Ectodermal cell (in vitro differentiated cells): ENCODE measurements around the gene SLC37A3.

Experiments
- H3K27ac ChIP-seq: 2 replicates; pipeline ENCODE4 v1.7.0; 2013; ENCODE audit warnings: mild to moderate bottlenecking, low read depth, low read length; ENCODE audit not compliant: insufficient read depth, poor library complexity, severe bottlenecking
- H3K27me3 ChIP-seq: 2 replicates; pipeline ENCODE4 v1.7.0; 2013; ENCODE audit warnings: mild to moderate bottlenecking, low read length; ENCODE audit not compliant: insufficient read depth, control insufficient read depth, poor library complexity, severe bottlenecking
- H3K36me3 ChIP-seq: one replicate; pipeline ENCODE4 v1.7.0; 2013; ENCODE audit warnings: low read length; ENCODE audit not compliant: control insufficient read depth, insufficient read depth
- H3K4me1 ChIP-seq: one replicate; pipeline ENCODE4 v1.7.0; 2013; ENCODE audit warnings: low read length; ENCODE audit not compliant: control insufficient read depth, insufficient read depth
- H3K4me3 ChIP-seq: 2 replicates; pipeline ENCODE4 v1.7.0; 2013; ENCODE audit warnings: low read depth, low read length, control low read depth; ENCODE audit not compliant: insufficient read depth
- H3K9me3 ChIP-seq: 2 replicates; pipeline ENCODE4 v1.7.0; 2013; ENCODE audit warnings: mild to moderate bottlenecking, low read length, moderate library complexity; ENCODE audit not compliant: control insufficient read depth
- whole genome bisulfite sequencing, 2 experiments: methylation state at CpG; one replicate each; pipeline ENCODE4 v1.1.7; 2013; ENCODE audit warnings: missing lambda C conversion rate in 2 of 2; 5-methylcytosine and 5-hydroxymethylcytosine counted together

SLC37A3 gene

GRCh38 chr7:140402178-140402835 is 4.0 kb upstream of the SLC37A3 start:
- Histone ChIP-seq H3K4me1 (peaks cover 5% of the 10 kb centered on the region), H3K9me3 (no peaks in the 10 kb centered on the region), H3K27me3 (no peaks in the 10 kb centered on the region), H3K36me3 (no peaks in the 10 kb centered on the region), H3K4me3 (no peak overlapping the region), H3K27ac (no peak overlapping the region)
- WGBS, 2 experiments: 77 to 85% methylated on average over 2 of the region's 2 CpGs

DNA sequence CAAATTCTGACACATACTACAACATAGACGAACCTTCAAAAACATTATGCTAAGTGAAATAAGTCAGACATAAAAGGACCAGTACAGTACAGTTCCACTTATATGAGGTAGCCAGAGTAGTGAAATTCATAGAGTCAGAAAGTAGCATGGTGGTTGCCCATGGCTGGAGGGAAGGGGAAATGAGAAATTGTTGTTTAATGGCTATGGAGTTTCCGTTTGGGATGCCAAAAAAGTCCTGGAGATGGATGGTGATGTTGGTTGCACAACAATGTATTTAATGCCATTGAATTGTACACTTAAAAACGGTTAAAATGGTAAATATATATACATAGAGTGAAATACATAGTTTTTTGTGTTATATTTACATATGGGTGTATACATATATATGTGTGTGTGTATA is 2.1 kb upstream of the SLC37A3 start:
- WGBS, 2 experiments: 94 to 96% methylated on average over 1 to 2 of the region's 3 CpGs
- H3K36me3 ChIP-seq: no peaks in the 10 kb centered on the region
- H3K27ac ChIP-seq: no peak overlapping the region
- H3K27me3 ChIP-seq: no peaks in the 10 kb centered on the region
- H3K4me3 ChIP-seq: no peak overlapping the region
- no peaks in the 10 kb centered on the region for H3K9me3 ChIP-seq
- H3K4me1 ChIP-seq: peaks cover 5% of the 10 kb centered on the region

- H3K27ac ChIP-seq: no peak overlapping the region
- no peaks in the 10 kb centered on the region for H3K9me3 ChIP-seq
- H3K36me3 ChIP-seq: no peaks in the 10 kb centered on the region
- H3K4me3 ChIP-seq: no peak overlapping the region
- H3K4me1 ChIP-seq: no peaks in the 10 kb centered on the region
- no peaks in the 10 kb centered on the region for H3K27me3 ChIP-seq
- 87 to 90% methylated on average over 10 of the region's 10 CpGs for WGBS, 2 experiments
These were observed 491 bp upstream of the SLC37A3 start for GRCh38 chr7:140398821-140399220.

DNA sequence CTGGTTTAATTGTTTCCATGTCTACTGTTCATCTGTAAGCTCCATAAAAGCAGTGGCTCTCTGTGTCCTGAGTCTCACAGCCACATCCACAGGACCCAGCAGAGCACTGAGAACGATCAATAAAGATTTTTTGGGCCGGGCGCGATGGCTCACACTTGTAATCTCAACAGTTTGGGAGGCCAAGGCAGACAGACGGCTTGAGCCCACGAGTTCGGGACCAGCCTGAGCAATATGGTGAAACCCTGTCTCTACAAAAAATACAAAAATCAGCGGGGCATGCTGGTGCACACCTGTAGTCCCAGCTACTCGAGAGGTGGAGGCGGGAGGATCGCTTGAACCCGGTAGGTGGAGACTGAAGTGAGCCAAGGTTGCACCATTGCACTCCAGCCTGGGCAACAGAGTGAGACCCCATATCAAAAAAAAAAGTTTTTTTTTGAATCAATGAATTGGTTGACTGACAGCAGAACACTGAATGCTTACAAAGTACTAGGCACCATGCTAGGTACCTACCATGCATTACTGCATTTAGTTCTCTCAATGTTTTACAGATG is 4.5 kb downstream of the SLC37A3 start:
- no peaks in the 10 kb centered on the region for H3K36me3 ChIP-seq
- no peak overlapping the region for H3K27ac ChIP-seq
- 92 to 95% methylated on average over 12 of the region's 12 CpGs for WGBS, 2 experiments
- H3K27me3 ChIP-seq: no peaks in the 10 kb centered on the region
- H3K4me3 ChIP-seq: no peak overlapping the region
- H3K9me3 ChIP-seq: no peaks in the 10 kb centered on the region
- no peaks in the 10 kb centered on the region for H3K4me1 ChIP-seq

DNA sequence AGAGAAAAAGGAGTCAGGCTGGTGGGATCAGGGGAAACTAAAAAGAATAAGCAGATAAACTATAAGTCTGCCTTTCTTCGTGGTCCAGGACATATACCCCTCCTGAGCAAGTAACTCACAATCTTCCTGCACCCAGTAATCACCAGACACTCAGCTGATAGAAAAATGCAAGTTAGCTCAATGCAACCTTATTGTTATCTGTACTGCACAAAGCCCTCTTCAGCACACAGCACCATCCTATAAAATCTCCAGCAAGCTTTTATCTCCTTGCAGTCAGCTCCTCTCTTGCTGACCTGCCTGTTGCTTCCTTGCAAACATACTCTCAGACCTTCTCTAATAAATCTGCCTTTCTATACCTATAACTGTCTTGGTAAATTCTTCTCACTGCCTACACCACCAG is 6.7 kb downstream of the SLC37A3 start:
- 90 to 92% methylated on average over 1 of the region's 1 CpG for WGBS, 2 experiments
- Histone ChIP-seq H3K9me3 (no peaks in the 10 kb centered on the region), H3K4me3 (no peak overlapping the region), H3K4me1 (no peaks in the 10 kb centered on the region), H3K27ac (no peak overlapping the region), H3K36me3 (no peaks in the 10 kb centered on the region), H3K27me3 (no peaks in the 10 kb centered on the region)

GRCh38 chr7:140390466-140391190 is 7.7 kb downstream of the SLC37A3 start:
- no peak overlapping the region for H3K27ac ChIP-seq
- no peaks in the 10 kb centered on the region for H3K36me3 ChIP-seq
- H3K4me3 ChIP-seq: no peak overlapping the region
- no peaks in the 10 kb centered on the region for H3K9me3 ChIP-seq
- H3K27me3 ChIP-seq: no peaks in the 10 kb centered on the region
- 92 to 96% methylated on average over 8 of the region's 8 CpGs for WGBS, 2 experiments
- H3K4me1 ChIP-seq: no peaks in the 10 kb centered on the region

DNA sequence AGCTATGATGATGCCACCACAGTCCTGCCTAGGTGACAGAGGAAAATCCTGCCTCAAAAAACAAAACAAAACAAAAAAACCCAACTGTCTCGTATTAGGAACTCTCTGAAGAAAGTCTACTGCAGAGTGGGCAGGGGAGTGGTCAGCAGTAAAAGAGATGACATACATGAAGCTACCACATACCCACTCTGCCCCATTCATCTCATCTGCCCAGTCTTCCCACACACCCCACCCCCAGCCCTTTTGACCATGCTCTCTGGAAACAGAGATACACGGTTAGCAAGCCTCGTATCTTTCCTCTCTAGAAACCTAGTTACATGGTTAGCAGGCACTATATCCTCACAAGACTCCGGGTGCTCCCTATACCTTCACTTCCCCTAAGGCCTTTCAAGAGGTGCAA is 8.3 kb downstream of the SLC37A3 start:
- 87 to 91% methylated on average over 4 of the region's 4 CpGs for whole genome bisulfite sequencing, 2 experiments

GRCh38 chr7:140389445-140389844 is 8.9 kb downstream of the SLC37A3 start:
- Histone ChIP-seq H3K27ac (no peak overlapping the region), H3K9me3 (no peaks in the 10 kb centered on the region), H3K4me3 (no peak overlapping the region), H3K36me3 (no peaks in the 10 kb centered on the region), H3K4me1 (no peaks in the 10 kb centered on the region), H3K27me3 (no peaks in the 10 kb centered on the region)
- 74 to 78% methylated on average over 10 of the region's 10 CpGs for WGBS, 2 experiments

More for the DNA sequence above, 8.3 kb downstream of the SLC37A3 start:
- H3K27ac ChIP-seq: no peak overlapping the region
- H3K9me3 ChIP-seq: no peaks in the 10 kb centered on the region
- no peaks in the 10 kb centered on the region for H3K4me1 ChIP-seq
- H3K36me3 ChIP-seq: no peaks in the 10 kb centered on the region
- H3K4me3 ChIP-seq: no peak overlapping the region
- H3K27me3 ChIP-seq: no peaks in the 10 kb centered on the region

GRCh38 chr7:140384894-140385545 is 13.3 kb downstream of the SLC37A3 start:
- Histone ChIP-seq H3K36me3 (peaks cover 2% of the 10 kb centered on the region), H3K4me3 (no peak overlapping the region), H3K27me3 (no peaks in the 10 kb centered on the region), H3K9me3 (no peaks in the 10 kb centered on the region), H3K4me1 (no peaks in the 10 kb centered on the region), H3K27ac (no peak overlapping the region)
- 46% methylated on average over 1 of the region's 1 CpG; no CpG with 5 or more reads in 1 of the 2 experiments for WGBS, 2 experiments
